Neuron (in vitro differentiated cells): ENCODE results near the gene RGL3.
"Not testable (repeated sequence)": the region's sequence is repeated elsewhere in the genome, so short reads cannot be mapped to it uniquely, and the experiment has no call there.

Experiments used
- H2AFZ ChIP-seq: one replicate; pipeline ENCODE4 v1.6.1; 2013; ENCODE audit warnings: low read depth, mild to moderate bottlenecking, inconsistent platforms, low read length, moderate library complexity
- H3K27me3 ChIP-seq: one replicate; pipeline ENCODE4 v1.6.1; 2013; ENCODE audit warnings: low read length; ENCODE audit not compliant: insufficient read depth
- H3K36me3 ChIP-seq: one replicate; pipeline ENCODE4 v1.6.1; 2013; ENCODE audit warnings: low read length; ENCODE audit not compliant: insufficient read depth
- H3K4me1 ChIP-seq: one replicate; pipeline ENCODE4 v1.6.1; 2013; ENCODE audit warnings: low read length; ENCODE audit not compliant: insufficient read depth
- H3K4me3 ChIP-seq: 2 replicates; pipeline ENCODE4 v1.5.1; 2013; ENCODE audit warnings: mild to moderate bottlenecking, low read length, moderate library complexity
- H3K9me3 ChIP-seq: one replicate; pipeline ENCODE4 v1.6.1; 2013; ENCODE audit warnings: low read length

RGL3 gene

GRCh38 chr19:11421371-11422098, 2.4 kb upstream of the RGL3 start:
- no peak overlapping the region for H3K4me3 ChIP-seq
- peaks cover 63% of the 10 kb centered on the region for H3K27me3 ChIP-seq

DNA sequence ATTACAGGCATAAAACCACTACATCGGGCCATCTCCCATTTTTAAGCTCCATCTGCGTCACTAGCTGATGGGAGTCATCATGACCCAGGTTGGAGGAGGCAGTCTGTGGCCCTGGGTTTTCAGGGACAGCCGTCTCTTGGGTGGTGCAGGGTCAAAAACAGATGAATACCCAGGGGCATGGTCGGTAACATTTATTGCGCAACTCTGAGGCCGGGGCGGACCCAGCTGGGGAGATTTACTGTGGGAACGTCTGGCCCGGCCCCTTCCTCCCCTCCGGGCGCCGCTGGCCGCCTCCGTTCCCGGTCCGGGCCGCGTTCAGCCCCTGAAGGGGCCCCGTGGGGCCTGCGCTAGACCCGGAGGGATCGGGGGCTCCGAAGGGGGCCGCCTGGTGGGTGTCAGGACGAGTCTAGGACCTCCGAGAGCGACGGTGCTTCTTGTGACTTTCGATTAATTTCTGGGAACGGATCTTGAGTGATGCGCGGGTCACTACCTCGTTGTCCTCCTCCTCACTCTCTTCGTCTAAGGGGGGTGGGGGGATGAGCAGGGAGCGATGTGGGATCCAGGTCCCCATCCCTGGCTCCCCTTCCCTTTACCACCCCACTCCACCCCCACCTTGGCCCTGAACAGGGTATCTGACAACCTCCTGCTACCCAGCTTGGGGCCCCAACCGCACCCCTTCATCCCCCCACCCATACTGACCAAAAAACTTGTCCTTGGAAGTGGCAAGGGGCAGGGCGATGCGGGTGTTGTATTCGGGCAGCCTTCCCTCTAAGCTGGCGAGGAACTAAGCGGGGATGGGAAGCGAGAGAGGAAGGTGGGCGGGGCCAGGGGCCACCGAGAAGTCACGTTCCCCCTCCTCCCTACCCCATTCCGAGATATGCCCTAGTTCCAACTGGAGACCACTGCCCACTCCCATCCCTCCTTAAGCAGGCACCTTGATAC, 1.6 kb upstream of the RGL3 start:
- Histone ChIP-seq H3K27me3 (peaks cover 68% of the 10 kb centered on the region), H3K4me3 (peak overlapping the region; percentile 16), H3K36me3 (no peaks in the 10 kb centered on the region), H3K4me1 (peaks cover 17% of the 10 kb centered on the region), H3K9me3 (peaks cover 16% of the 10 kb centered on the region), H2AFZ (peak overlapping the region; percentile 63)

More at GRCh38 chr19:11421371-11422098, 2.4 kb upstream of the RGL3 start:
- Histone ChIP-seq H3K9me3 (peaks cover 16% of the 10 kb centered on the region), H2AFZ (no peak overlapping the region), H3K4me1 (peaks cover 17% of the 10 kb centered on the region), H3K36me3 (no peaks in the 10 kb centered on the region)

- peaks cover 17% of the 10 kb centered on the region for H3K4me1 ChIP-seq
- H3K9me3 ChIP-seq, result peaks cover 12% of the 10 kb centered on the region
- H2AFZ ChIP-seq, result no peak overlapping the region
- H3K36me3 ChIP-seq, result no peaks in the 10 kb centered on the region
- H3K4me3 ChIP-seq, result no peak overlapping the region
- H3K27me3 ChIP-seq, result peaks cover 62% of the 10 kb centered on the region
Observed at GRCh38 chr19:11418094-11418548, 993 bp downstream of the RGL3 start.

- Histone ChIP-seq H3K4me1 (peaks cover 17% of the 10 kb centered on the region), H2AFZ (no peak overlapping the region), H3K4me3 (no peak overlapping the region), H3K9me3 (no peaks in the 10 kb centered on the region), H3K36me3 (no peaks in the 10 kb centered on the region), H3K27me3 (peaks cover 47% of the 10 kb centered on the region)
Observed at GRCh38 chr19:11416346-11417052, 2.6 kb downstream of the RGL3 start.

DNA sequence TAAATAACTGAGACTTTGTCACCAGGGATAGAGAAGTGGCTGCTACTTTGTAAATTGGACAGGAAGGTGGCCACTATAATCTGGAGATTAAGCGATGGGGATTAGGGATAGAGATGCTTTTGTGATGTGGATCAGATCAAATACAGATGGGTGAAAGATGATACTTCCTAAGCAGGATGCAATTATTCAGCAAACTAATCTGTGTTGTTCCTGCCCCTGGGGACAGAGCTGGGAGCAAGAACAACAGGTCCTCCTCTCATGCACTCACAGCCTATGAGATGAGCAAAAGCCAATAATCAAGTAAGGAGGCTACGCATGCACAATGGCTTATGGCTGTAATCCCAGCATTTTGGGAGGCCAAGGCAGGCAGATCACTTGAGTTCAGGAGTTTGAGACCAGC, 4.6 kb downstream of the RGL3 start:
- H3K4me3 ChIP-seq, result no peak overlapping the region
- H3K9me3 ChIP-seq, result no peaks in the 10 kb centered on the region

GRCh38 chr19:11410682-11411081, 8.4 kb downstream of the RGL3 start:
- Histone ChIP-seq H3K4me3 (no peak overlapping the region), H3K36me3 (no peaks in the 10 kb centered on the region), H3K27me3 (peaks cover 14% of the 10 kb centered on the region), H3K9me3 (no peaks in the 10 kb centered on the region), H3K4me1 (no peaks in the 10 kb centered on the region), H2AFZ (no peak overlapping the region)

More for the DNA sequence above, 4.6 kb downstream of the RGL3 start:
- H3K4me1 ChIP-seq, result peaks cover 6% of the 10 kb centered on the region
- H2AFZ ChIP-seq, result no peak overlapping the region
- no peaks in the 10 kb centered on the region for H3K36me3 ChIP-seq
- peaks cover 29% of the 10 kb centered on the region for H3K27me3 ChIP-seq

- H3K4me1 ChIP-seq, result peaks cover 2% of the 10 kb centered on the region
- peaks cover 17% of the 10 kb centered on the region for H3K27me3 ChIP-seq
- H2AFZ ChIP-seq, result no peak overlapping the region
- H3K4me3 ChIP-seq, result no peak overlapping the region
- H3K9me3 ChIP-seq, result no peaks in the 10 kb centered on the region
- no peaks in the 10 kb centered on the region for H3K36me3 ChIP-seq
Observed at GRCh38 chr19:11408591-11408990, 10.5 kb downstream of the RGL3 start.

DNA sequence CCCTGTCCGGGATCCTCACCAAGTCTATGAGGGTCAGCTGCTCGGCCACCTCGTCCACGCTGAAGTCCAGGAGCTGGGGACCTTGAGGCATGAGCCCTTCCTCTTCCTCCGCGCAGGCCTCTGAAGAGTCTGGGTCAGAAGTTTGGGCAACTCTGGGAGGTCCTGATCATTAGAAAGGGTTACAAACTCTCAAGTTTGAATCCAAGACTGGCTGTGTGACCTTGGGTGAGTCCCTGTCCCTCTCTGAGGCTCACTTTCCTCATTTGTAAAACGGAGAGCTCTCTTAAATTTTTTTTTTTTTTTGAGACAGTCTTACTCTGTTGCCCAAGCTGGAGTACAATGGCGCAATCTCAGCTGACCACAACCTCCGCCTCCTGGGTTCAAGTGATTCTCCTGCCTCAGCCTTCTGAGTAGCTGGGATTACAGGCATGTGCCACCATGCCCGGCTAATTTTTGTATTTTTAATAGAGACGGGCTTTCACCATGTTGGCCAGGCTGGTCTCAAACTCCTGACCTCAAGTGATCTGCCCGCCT, 12.3 kb downstream of the RGL3 start:
- H3K9me3 ChIP-seq, H3K4me1 ChIP-seq, H2AFZ ChIP-seq, H3K4me3 ChIP-seq, H3K36me3 ChIP-seq: not testable (repeated sequence)
- peaks cover 17% of the 10 kb centered on the region for H3K27me3 ChIP-seq

- Histone ChIP-seq H3K36me3 (no peaks in the 10 kb centered on the region), H3K4me3 (no peak overlapping the region), H3K27me3 (peaks cover 17% of the 10 kb centered on the region), H3K9me3 (no peaks in the 10 kb centered on the region), H2AFZ (no peak overlapping the region), H3K4me1 (peaks cover 2% of the 10 kb centered on the region)
Observed at GRCh38 chr19:11405846-11406643, 13.1 kb downstream of the RGL3 start.

DNA sequence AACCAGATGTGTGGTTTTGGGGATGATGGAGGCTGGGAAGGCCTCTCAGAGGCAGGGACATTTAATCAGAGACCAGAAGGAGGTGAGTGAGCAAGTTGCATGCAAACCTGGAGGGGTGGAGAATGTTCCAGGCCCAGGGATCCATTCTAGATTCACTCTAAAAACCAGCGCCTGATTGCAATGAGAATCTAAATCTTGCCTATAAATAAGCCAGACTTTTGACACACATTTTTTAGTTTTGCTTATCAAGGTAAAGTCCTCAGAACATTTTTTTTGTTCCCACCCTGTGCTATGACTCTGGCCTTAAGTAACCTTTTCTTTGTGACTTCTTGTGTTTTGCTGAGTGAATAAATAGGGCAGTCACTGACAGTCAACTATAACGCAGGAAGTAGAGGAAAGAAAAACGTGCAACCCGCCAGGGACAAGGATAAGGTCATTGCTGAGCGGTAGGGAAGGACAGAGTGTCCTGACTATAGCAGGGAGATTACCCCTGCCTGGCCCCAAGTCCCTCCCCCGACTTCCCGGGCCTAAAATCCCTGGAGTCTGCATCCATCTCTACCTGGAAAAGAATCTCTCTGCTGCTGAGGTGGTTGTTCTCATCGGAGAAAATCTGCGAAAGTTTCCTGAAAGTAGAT, 14.4 kb downstream of the RGL3 start:
- no peaks in the 10 kb centered on the region for H3K9me3 ChIP-seq
- no peaks in the 10 kb centered on the region for H3K36me3 ChIP-seq
- no peak overlapping the region for H2AFZ ChIP-seq
- peaks cover 2% of the 10 kb centered on the region for H3K4me1 ChIP-seq
- H3K27me3 ChIP-seq, result peaks cover 17% of the 10 kb centered on the region
- H3K4me3 ChIP-seq, result no peak overlapping the region

- Histone ChIP-seq H2AFZ (no peak overlapping the region), H3K36me3 (no peaks in the 10 kb centered on the region), H3K9me3 (no peaks in the 10 kb centered on the region), H3K27me3 (peaks cover 11% of the 10 kb centered on the region), H3K4me1 (peaks cover 2% of the 10 kb centered on the region), H3K4me3 (no peak overlapping the region)
Observed at GRCh38 chr19:11401808-11402543, 17.1 kb downstream of the RGL3 start.
